HG03571 (cell line): ENCODE data around the gene BICD1.
"Not testable (repeated sequence)": the region's sequence is repeated elsewhere in the genome, so short reads cannot be mapped to it uniquely, and the experiment has no call there.

Experiments used
- ATAC-seq: cut with Tn5 transposase; IDR thresholded peaks from one replicate; pipeline ENCODE4 v1.9.1; 2021; ENCODE audit not compliant: unreplicated experiment

BICD1 gene

GRCh38 chr12:32187127-32187526 lies 80.5 kb downstream of the BICD1 start:
- not testable (repeated sequence) for ATAC-seq

- ATAC-seq = no peak
Measured at GRCh38 chr12:32191445-32191844, 84.8 kb downstream of the BICD1 start.

GRCh38 chr12:32196250-32197198 lies 89.9 kb downstream of the BICD1 start:
- ATAC-seq = no peak

- no peak for ATAC-seq
Measured at GRCh38 chr12:32197421-32197820, 90.8 kb downstream of the BICD1 start.

- ATAC-seq = no peak
Measured at GRCh38 chr12:32198555-32198954, 91.9 kb downstream of the BICD1 start.

GRCh38 chr12:32201096-32201495 lies 94.4 kb downstream of the BICD1 start:
- ATAC-seq = no peak

GRCh38 chr12:32201976-32202375 lies 95.3 kb downstream of the BICD1 start:
- ATAC-seq = no peak

GRCh38 chr12:32205731-32206130 lies 99.1 kb downstream of the BICD1 start:
- no peak for ATAC-seq

GRCh38 chr12:32208355-32208754 lies 101.7 kb downstream of the BICD1 start:
- ATAC-seq = no peak

- no peak for ATAC-seq
Measured at GRCh38 chr12:32211066-32211899, 104.6 kb downstream of the BICD1 start.

GRCh38 chr12:32211900-32212156 lies 105.2 kb downstream of the BICD1 start:
- ATAC-seq = no peak

GRCh38 chr12:32214723-32215122 lies 108.1 kb downstream of the BICD1 start:
- ATAC-seq = no peak

GRCh38 chr12:32217354-32218310 lies 111.0 kb downstream of the BICD1 start:
- ATAC-seq = no peak

GRCh38 chr12:32223941-32224340 lies 117.3 kb downstream of the BICD1 start:
- ATAC-seq = no peak

GRCh38 chr12:32226768-32227167 lies 120.1 kb downstream of the BICD1 start:
- ATAC-seq = no peak

GRCh38 chr12:32229971-32230612 lies 123.4 kb downstream of the BICD1 start:
- ATAC-seq = no peak

GRCh38 chr12:32230613-32230993 lies 124.0 kb downstream of the BICD1 start:
- ATAC-seq = no peak

- ATAC-seq = not testable (repeated sequence)
Measured at GRCh38 chr12:32231361-32231760, 124.7 kb downstream of the BICD1 start.

GRCh38 chr12:32233568-32233967 lies 126.9 kb downstream of the BICD1 start:
- ATAC-seq = no peak

GRCh38 chr12:32235251-32235650 lies 128.6 kb downstream of the BICD1 start:
- no peak for ATAC-seq

- ATAC-seq = no peak
Measured at GRCh38 chr12:32240162-32240561, 133.5 kb downstream of the BICD1 start.
